Erythroblast (primary cell): Measurements from ENCODE around the gene MMP25.

Source experiments
- GATA1 ChIP-seq: IDR thresholded peaks from 2 replicates; pipeline ENCODE4 v1.6.1; 2011; ENCODE audit warnings: low read depth, mild to moderate bottlenecking, control low read depth, low read length, moderate library complexity
- POLR2A ChIP-seq: IDR thresholded peaks from 2 replicates; pipeline ENCODE4 v1.6.1; 2011; ENCODE audit warnings: mild to moderate bottlenecking, low read length

DNA sequence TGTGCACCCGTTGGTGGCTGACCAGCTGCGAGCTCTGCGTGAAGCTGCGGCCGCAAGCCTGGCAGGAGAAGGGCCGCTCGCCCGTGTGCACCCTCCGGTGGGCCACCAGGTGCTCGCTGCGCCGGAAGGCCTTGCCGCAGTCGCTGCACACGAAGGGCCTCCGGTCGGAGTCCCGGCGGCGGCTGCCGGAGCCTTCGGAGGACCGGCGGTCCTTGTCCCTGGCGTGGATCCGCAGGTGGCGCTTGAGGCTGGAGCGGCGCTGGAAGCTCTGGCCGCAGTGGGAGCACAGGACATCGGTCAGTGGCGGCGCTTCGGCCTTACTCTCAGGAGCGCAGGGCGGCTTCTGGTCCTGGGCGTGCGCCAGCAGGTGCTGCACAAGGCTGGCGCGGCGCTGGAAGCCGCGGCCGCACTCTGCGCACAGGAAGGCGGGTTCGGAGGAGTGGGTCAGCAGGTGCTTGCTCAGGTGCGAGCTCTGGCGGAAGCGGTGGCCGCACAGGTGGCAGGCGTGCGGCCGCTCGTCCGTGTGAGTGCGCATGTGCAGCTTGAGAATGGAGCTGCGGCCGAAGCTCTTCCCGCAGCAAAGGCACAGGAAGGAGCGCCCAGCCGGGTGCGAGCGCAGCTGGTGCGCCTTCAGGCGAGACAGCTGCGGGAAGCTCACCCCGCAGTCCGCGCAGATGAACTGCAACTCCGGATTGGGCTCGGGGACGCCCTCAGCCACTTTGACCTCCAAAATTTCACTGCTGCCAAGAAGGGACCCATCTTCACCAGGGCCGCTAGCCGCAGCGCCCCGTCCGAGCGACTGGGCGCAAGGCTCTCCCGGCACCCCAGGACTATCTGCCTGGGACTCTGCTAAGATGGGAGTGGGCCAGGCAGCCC is 43.6 kb downstream of the MMP25 start:
- TF ChIP-seq POLR2A (no peak), GATA1 (no peak)
